Measurements from ENCODE around the gene RACK1.
"Not testable (repeated sequence)": the region's sequence is repeated elsewhere in the genome, so short reads cannot be mapped to it uniquely, and the experiment has no call there.

Gene RACK1

DNA sequence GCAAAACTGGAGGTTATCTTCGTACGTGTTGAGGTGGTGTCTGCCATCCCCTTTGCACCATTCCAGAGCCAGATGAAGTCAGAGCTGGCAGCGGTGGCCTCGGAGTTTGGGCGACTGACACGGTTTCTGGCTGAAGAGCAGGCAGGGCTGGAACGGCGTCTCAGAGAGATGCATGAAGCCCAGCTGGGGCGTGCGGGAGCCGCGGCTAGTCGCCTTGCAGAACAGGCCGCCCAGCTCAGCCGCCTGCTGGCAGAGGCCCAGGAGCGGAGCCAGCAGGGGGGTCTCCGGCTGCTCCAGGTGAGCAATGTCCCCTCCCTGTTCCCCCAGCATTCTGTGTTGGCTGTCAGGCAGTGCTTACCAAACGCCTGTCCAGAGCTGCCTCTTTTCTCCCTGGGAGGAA lies 11.1 kb downstream of the RACK1 start:
- no peak for DNase-seq

DNA sequence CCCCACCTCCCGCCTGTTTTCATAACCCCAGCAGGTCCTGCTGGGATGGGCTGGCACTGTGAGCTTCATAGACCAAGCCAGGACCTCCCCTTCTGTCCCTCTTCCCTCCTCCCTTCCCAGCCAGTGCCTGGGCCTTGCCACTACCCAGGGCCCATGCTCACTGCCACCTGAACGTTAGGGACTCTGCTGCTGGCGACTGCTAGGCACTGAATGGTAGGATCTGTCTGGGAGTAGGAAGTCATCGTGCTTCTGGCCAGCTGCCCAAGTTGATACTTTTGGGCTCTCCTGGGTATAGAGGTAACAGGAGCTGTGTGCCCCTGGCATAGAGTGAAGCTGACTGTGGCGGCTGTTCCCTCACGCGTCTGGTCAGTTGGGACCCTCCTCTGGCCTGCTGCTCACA lies 12.3 kb downstream of the RACK1 start:
- DNase-seq = no peak

DNA sequence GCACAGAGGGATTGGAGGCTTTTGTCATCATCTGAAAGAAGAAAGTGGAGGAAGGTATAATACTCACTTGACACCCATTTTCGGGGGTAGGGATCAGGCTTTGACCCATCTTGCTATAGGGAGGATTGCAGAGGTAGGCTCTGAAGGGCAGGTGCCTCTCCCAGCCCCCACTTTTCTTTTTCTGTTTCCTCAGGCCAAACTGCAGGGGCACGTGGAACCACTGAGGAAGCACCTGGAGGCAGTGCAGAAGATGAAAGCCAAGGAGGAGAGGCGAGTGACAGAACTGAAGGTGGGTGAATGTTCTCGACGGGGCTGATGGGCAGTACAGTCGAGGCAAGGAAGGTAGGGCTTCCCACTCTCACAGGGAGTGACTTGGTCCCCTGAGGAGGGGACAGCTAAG lies 13.2 kb downstream of the RACK1 start:
- DNase-seq = no peak

DNA sequence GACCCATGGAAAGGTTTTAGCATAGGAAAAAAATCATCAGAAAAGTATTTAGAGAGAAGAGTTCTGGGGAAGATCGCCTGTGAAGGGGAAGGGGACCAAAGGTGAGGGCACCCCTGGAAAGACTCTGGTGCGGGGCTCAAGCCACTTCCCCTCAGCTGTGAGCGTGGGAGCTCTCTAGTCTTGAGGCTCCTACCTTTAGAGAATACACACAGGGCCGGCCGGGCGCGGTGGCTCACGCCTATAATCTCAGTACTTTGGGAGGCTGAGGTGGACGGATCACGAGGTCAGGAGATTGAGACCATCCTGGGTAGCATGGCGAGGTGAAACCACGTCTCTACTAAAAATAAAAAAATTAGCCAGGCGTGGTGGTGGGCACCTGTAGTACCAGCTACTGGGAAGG lies 13.7 kb downstream of the RACK1 start:
- no peak for DNase-seq

DNA sequence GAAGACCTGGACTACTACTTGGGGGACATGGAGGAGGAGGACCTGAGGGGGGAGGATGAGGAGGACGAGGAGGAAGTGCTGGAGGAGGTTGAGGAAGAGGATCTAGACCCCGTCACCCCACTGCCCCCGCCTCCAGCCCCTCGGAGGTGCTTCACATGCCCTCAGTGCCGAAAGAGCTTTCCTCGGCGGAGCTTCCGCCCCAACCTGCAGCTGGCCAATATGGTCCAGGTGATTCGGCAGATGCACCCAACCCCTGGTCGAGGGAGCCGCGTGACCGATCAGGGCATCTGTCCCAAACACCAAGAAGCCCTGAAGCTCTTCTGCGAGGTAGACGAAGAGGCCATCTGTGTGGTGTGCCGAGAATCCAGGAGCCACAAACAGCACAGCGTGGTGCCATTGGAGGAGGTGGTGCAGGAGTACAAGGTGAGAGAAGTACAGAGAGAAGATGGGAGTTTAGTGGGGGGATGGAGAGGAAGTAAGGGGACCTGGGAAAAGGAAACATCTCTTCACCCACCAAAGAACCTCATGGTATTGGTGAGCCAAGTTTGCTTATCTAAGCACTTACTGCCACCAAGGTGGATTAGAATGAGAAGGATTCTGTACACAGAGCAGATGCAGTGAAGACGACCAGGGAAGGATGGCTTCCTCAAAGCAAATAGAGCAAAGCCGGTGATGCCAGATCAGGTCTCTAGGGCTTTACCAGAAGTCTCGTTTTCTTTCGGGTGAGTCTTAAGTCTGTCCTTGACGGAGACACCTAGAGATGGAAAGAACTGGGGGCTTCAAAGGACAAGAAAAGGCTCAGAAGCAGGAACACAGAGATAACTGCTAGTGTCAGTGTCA lies 19.1 kb downstream of the RACK1 start:
- no peak for DNase-seq

DNA sequence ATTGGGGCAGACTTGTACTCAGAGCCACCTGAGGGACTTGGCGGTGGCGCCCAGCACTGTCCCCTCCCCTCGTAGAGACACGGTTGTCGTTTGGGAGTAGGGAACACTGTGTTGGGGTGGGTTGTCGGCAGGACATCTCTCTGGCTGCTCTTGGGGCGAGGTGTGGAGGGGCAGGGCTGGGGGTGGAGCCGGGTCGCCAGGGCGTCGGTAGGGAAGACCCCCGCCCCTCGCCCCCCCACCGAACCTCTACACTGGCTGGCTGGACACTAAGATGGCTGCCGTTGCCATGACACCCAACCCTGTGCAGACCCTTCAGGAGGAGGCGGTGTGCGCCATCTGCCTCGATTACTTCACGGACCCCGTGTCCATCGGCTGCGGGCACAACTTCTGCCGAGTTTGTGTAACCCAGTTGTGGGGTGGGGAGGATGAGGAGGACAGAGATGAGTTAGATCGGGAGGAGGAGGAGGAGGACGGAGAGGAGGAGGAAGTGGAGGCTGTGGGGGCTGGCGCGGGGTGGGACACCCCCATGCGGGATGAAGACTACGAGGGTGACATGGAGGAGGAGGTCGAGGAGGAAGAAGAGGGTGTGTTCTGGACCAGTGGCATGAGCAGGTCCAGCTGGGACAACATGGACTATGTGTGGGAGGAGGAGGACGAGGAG lies 19.8 kb downstream of the RACK1 start:
- DNase-seq = no peak

DNA sequence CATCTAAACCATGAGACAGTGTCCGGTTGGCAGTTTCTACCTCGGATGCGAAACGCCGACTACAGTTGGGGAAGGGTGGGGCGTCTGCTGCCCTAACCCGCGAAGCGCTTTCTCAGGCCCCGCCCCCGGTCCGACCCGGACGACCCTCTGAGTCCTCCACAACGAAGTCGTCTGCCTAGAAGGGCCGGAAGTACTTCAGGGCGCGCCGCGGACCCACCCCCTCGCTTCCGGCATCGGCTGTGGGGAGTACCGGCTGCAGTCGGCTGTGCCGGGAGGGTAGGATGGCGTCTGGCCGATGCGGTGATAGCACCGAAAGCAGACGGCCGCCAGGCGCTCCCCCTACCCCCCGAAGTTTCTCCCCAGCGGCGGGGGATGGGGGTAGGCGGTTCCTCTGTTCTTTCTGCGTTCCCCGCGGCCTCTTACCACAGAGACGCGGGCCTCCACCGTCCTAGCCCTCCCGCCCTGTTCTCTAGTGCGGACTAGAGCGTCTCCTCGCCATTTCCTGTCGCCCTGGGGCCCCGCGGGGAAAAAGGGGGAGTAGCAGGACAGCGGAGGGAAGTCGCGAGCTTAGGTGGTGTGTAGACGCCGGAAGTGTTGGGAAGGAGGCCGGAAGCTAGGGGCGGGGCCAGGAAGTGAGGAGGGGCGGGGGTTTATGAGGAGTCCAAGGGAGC lies 20.5 kb downstream of the RACK1 start, which contains the start of gene TRIM41:
TRIM41 (plus strand) TSS at position 224 of the 671 bp plus-strand sequence. CDS start 719 bp downstream, outside the sequence.
- no peak for DNase-seq

DNA sequence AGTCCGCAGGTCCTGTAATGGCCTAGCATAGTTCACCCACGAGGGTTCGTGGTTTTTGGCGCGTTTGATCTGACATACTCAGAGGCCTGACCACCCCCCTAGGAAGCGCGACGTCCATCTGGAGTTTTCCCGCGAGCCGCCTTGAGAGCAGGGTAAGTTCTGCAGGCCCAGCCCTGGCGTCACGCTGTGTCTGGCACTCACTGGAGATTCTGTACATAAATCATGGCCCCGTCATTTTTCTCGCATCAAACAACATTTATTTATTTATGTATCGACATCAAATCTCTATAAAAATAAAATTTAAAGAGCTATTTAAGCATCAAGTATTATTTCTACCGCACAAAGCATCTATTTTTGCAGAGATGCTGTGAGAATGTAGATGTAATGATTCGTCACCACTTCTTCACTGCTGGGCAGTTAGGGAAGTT lies 21.1 kb downstream of the RACK1 start:
- no peak for DNase-seq

DNA sequence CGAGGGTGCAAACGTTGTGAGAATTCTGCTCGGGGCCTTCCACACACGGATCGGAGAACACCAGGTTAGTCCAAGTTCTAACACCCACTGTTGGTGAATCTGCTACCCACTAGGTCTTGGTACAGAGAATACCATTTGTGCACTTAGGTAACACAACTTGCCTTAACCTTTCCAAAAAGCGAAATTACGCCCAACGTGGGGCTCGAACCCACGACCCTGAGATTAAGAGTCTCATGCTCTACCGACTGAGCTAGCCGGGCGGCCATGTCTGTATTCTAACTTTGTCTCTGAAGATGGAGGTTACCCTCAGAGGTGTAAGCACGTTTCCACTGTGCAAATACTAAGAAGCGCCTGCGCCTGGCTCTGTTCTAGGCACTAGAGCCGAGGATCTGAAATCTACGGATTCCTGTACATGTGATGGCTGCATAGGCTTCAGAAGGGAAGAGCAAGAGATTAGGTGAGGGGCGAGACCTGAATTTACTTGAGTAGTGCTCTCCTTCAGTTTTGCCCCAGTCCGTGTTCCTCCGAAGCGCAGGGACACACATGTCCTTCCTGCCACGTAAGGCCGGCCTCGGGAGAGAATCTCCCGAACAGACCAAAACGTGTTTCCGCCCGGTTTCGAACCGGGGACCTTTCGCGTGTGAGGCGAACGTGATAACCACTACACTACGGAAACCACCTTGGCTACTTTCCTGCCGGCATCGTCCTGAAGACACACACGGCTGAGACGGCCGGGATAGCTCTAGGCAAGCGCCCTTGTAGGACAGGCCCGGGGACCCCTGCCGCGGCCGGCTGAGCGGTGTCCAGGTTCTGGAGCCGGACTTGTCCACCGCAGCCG lies 21.7 kb downstream of the RACK1 start:
- no peak for DNase-seq

DNA sequence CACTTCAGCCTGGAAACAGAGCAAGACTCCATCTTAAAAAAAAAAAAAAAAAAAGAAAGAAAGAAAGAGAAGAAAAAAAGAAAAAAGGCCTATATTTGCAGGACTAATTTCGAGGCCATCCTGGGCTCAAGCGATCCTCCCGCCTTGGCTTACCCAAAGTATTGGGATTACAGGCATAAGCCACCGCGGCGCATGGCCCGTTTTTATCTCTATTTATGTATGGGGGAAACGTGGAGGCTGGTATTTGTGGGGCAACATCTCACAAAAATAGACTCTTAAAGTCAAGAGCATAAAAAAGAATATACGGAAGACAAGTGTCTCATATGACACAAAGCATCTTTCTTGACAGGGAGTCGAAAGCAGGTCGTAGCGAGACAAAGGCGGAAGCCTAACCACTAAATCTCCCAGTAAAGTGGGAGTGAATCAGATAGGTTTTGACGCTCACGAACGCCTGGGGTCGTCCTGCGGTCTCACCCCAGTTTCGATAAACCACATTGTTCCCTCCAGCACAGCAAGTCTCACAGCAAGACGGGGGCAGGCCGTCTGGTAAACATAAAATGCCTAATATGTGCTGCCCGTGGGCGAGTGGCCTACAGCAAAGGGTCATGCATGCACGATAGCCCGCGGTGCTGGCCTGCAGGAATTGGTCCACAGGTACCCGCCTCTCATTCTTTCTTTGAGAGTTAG lies 22.5 kb downstream of the RACK1 start:
- no peak for DNase-seq

DNA sequence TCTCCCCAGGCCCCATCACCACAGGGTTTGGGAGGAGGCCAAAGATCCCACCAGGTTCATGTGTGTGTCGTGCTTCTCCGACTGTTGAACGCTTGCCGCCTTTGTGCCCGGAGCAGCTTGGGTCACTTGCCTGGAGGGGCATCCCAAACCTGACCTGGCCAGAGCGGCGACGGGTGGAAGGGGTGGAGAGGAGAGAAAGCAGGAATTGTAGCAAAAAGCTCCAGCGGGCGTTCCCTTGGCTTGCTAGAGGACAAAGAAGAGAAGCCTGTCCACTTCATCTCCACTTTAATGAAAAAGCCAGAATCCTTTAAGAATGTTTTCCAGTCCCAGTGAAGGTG lies 23.6 kb downstream of the RACK1 start:
- DNase-seq = no peak

DNA sequence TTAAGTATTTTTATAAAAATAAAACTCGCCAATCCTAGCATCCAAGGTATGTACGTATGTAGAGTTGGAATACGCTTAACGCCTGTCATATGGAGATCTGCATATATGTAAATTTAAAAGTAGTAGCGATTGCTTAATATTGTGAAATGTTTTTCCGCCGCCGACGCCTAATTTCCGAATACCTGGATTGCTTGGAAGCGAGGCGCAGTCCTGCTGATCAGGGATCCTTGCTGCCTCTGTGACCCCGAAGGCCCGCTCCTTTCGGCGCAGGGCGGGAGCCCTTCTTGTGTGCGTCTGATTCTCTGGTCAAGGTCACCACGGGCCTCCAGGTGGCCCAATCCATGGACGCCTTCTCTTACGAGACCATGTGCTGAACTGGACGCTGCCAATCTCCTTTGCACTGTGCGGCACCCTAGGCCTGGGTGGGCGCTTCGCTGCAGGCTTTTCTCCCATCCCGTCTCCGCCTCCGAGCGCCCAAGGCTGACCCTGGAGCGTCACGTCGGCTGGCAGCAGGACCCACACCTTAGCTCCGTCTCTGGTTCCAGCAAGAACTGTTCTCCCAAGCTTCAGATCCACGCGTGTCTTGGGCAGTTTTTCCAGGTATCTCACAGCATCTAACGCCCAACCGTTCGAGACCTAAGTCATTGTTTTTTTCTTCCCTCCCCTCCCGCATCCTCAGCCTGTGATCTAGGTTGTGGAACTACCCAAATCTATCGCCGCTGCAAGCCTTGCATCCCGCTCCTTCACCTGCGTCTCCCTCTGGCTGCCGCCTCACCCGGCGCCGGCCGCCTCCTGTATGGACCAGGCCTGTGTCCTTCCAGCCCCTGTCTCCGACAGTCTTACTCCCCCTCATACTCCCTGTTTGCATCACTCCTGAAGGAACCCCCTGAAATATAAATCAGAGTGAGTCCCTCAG lies 24.2 kb downstream of the RACK1 start:
- DNase-seq = no peak

DNA sequence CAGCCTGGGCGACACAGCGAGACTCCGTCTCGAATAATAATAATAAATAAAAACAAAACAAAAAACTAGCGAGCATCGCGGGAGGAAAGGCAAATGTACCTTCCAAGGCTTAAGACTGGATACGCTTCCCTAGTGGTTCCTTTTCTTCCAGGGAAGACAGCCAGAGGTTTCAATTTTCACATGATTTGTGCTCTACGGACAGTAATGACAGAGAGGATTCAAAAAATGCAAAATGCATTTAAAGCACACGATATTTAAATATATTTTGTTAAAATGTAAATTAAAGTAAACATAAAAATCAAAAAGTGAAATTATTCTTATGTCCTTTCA lies 24.9 kb downstream of the RACK1 start:
- no peak for DNase-seq

DNA sequence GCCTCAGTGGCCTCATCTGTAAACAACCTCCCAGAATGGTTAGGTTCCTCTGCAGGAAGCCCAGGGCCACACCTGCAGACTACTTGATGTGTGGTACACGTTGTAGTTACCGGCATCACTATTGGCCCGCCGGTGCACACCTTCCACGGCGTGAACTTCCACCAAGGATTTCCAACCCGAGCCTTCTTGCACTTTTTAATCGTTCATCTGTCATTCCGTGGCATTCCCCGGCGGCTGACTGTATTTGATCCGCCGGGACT lies 26.0 kb downstream of the RACK1 start:
- DNase-seq = no peak

DNA sequence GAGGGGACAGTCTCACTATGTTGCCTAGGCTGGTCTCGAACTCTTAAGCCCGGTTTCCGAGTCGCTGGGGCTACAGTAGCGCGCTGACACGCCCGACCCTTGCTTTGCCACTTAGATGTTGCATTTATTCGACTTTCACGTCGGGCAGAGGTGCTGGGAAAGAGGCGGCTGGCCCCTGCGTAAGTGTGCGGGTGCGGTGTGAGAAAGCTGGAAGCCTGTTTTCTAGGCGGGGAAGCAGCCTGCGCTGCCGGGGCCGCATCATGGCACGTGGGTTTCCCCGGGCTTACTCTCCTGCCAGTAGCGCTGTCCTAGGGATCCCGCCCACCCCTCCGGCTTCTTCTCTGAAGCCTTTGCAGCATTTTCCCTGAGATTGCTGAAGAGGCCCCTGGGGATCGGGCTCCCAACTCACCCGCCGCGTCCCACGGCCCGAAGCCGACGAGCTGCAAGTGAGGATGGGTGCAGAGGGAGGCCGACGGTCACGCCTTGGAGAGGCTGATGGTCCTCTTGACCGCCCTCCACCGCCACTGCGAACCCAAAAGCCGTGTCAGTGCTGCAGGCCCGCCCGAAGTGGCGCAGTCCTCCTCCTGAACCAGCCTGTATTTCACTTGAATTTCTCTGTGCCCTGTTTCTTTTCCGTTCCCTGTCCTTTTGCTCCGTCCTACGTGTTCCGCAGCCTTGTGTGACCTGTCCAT lies 26.4 kb downstream of the RACK1 start:
- DNase-seq = no peak

DNA sequence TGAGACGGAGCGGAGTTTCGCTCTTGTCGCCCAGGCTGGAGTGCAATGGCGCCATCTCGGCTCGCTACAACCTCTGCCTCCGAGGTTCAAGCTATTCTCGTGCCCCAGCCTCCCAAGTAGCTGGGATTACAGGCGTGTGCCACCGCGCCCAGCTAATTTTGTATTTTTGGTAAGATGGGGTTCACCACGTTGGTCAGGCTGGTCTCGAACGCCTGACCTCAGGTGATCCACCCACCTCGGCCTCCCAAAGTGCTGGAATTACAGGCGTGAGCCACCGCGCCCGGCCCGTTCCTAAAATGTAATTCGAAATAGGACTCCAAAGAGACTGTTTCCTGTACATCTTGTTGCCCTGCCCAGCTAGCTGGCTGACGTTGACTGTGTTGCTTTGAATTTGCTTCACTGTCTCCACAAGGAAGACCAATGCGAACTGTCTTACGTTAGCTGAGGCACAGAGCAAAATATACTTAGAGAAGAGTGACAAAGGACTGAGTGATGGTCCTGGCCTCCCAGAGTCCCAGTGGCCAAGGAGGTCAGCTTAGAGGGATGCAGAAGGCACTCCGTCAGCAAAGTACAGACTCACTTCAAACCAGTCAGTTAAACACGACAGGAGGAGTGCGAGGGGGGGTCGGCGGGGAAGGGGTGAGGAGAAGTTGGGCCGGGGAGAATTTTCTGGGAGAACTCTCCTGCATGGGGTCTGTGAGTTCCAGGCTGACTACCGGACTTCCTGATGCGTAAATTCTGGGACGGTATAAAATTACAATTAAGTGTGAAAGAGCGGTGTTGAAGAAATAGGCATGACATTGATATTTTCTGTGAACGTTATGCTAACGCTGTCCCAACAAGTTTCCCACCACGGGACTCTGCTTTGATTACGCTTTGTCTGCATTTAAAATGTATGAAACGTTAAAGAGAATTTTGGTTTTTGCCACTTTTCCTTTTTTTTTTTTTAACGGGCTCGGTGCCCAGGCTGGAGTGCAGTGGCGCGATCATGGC lies 27.4 kb downstream of the RACK1 start:
- DNase-seq = no peak

DNA sequence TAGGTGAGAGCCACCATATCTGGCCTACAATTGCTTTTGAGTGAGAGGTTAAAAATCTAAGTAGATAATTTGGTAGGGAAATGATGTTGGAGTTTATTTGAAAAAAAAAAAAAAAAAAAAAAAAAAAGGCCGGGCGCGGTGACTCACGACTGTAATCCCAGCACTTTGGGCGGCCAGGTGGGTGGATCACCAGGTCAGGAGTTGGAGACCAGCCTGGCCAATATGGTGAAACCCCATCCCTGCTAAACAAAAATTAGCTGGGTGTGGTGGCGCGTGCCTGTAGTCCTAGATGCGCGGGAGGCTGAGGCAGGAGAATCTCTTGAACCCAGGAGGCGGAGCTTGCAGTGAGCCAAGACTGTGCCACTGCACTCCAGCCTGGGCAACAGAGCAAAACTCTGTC lies 29.5 kb downstream of the RACK1 start:
- not testable (repeated sequence) for DNase-seq

DNA sequence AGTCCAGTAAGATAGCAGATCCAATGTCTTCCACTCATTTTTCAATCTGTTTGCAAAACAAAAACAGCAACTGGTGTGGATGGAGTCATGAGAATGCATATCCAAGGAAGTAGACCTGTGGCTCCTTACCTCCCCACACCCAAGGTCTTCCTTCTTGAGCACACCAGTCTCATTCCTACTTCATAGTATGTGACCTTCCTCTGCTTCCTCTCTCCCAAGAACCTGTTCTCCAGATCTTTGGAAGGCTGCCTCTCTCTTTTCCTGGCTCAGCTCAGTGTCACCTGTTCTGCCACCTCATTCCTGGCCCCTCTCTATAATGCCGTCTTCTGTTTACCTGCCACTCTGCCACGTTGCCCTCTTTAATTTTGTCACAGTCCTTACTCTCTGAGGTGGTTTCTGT lies 30.8 kb downstream of the RACK1 start:
- DNase-seq = no peak

DNA sequence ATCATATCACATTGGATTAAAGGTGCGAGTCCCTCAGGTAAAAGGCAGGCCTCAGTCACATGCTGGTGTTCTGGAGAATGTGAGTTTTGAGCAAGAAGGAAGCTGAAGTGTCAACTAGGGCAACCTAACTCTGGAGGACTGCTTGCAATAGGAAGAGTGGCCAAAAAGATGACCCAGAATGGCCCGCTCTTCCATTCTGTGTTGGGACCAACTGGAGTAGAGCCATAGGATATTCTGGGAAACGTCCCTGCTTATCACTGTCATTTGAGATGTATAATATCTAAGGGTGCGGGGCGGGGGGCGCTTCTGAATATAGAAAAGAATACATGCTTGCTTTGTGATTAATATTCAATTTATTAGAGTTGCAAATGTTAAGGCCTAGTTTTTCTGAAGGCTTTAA lies 31.6 kb downstream of the RACK1 start:
- DNase-seq = no peak

DNA sequence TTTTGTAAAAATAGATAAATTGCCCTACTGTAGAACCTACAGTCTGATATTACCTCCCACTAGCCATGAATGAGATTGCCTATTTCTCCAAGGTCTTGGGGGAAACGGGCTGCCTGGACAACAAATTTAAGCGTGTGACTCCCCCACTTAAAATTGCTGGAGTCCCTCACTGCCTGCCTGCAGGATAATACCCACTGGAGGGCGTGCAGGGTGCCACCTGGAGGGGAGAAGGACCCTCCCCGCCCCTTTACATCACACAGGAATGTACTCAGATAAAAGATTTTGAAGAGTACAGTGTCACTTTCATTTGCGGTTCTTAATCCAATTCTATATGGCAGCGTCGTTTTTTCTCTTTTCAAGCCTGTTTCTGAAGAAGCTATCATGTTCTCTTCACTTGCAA lies 32.5 kb downstream of the RACK1 start:
- DNase-seq = no peak

Measured in NCI-H1105 (cell line).